H1 (cell line): Measurements from ENCODE around the gene PSD2.

Experiments
- ASH2L ChIP-seq: fragments of 200-600, 300-600 bp; sonication (generic); IDR thresholded peaks from one replicate; pipeline ENCODE4 v1.7.1; 2017; ENCODE audit warnings: low read length
- ATF2 ChIP-seq: IDR thresholded peaks from 2 replicates; pipeline ENCODE4 v1.6.1; 2012; ENCODE audit warnings: low read length, inconsistent platforms
- BCL11A ChIP-seq, 2 experiments: IDR thresholded peaks; one replicate each; pipeline ENCODE4 v1.6.1; 2011; ENCODE audit warnings: low read depth in 2 of 2, low read length in 2 of 2, mild to moderate bottlenecking in 2 of 2
- CHD1 ChIP-seq: IDR thresholded peaks from 2 replicates; pipeline ENCODE4 v1.6.1; 2012; ENCODE audit warnings: low read depth, low read length, improper control_type of control experiment
- CTCF ChIP-seq, 3 experiments: IDR thresholded peaks; 1 replicate in 2 of 3; 2 replicates in 1 of 3; pipeline versions ENCODE4 v1.5.1 to v1.6.1; 2011; ENCODE audit warnings: low read length in 3 of 3, mild to moderate bottlenecking in 3 of 3, inconsistent platforms in 2 of 3, low read depth in 1 of 3, moderate library complexity in 1 of 3; ENCODE audit not compliant: insufficient read depth in 1 of 3; ENCODE audit errors: control extremely low read depth in 1 of 3
- EP300 ChIP-seq, 2 experiments: IDR thresholded peaks; 1 replicate in 1 of 2; 2 replicates in 1 of 2; pipeline ENCODE4 v1.6.1; 2011 to 2012; ENCODE audit warnings: low read depth in 2 of 2, low read length in 2 of 2, mild to moderate bottlenecking in 2 of 2, borderline replicate concordance in 1 of 2, inconsistent platforms in 1 of 2, moderate library complexity in 1 of 2
- EZH2 ChIP-seq: fragments of 200-600 bp; sonication (generic); IDR thresholded peaks from 2 replicates; pipeline ENCODE4 v1.7.1; 2012; ENCODE audit warnings: low read depth, mild to moderate bottlenecking, moderate library complexity, low read length, inconsistent platforms; ENCODE audit not compliant: severe bottlenecking
- RNF2 ChIP-seq: fragments of 200-900, 300-1000 bp; sonication (generic); IDR thresholded peaks from 2 replicates; pipeline ENCODE4 v1.7.1; 2016; ENCODE audit warnings: borderline replicate concordance, low read depth, mild to moderate bottlenecking, antibody characterized with exemption, low read length; ENCODE audit not compliant: poor library complexity, severe bottlenecking; ENCODE audit errors: missing control alignments
- SIN3A ChIP-seq, 2 experiments: IDR thresholded peaks in 1 of 2; conservative IDR thresholded peaks in 1 of 2; 2 replicates each; pipeline ENCODE4 v1.6.1; 2011 to 2012; ENCODE audit warnings: low read length in 2 of 2, improper control_type of control experiment in 1 of 2, low read depth in 1 of 2, mild to moderate bottlenecking in 1 of 2
- USF2 ChIP-seq: IDR thresholded peaks from 2 replicates; pipeline ENCODE4 v1.6.1; 2011; ENCODE audit warnings: low read length, improper control_type of control experiment
- ZNF274 ChIP-seq: IDR thresholded peaks from 2 replicates; pipeline ENCODE4 v1.7.0; 2012; ENCODE audit warnings: low read length, borderline replicate concordance; ENCODE audit errors: extremely low read depth

- TF ChIP-seq CTCF (IDR thresholded peaks at IDR 0.05; ENCODE audit: control extremely low read depth in 1 of 3, insufficient read depth in 1 of 3, low read depth in 1 of 3, low read length in 3 of 3), result no peak
- no peak for TF ChIP-seq RNF2
- no peak for TF ChIP-seq ATF2
- no peak for TF ChIP-seq EZH2
- TF ChIP-seq BCL11A (IDR thresholded peaks at IDR 0.05; ENCODE audit: low read depth in 2 of 2, low read length in 2 of 2), result no peak
- no peak for TF ChIP-seq CHD1
- TF ChIP-seq USF2, result no peak
- TF ChIP-seq EP300 (IDR thresholded peaks at IDR 0.05; ENCODE audit: borderline replicate concordance in 1 of 2, low read depth in 2 of 2, low read length in 2 of 2), result no peak
- no peak for TF ChIP-seq ZNF274
- no peak for TF ChIP-seq SIN3A (conservative IDR thresholded peaks at IDR 0.05 in 1 of 2, IDR thresholded peaks at IDR 0.05 in 1 of 2; ENCODE audit: low read depth in 1 of 2, low read length in 2 of 2)
- TF ChIP-seq ASH2L, result no peak
These were observed 30.1 kb downstream of the PSD2 start for GRCh38 chr5:139825690-139826089.
